ENCODE measurements around the gene MAFF.

Gene MAFF

DNA sequence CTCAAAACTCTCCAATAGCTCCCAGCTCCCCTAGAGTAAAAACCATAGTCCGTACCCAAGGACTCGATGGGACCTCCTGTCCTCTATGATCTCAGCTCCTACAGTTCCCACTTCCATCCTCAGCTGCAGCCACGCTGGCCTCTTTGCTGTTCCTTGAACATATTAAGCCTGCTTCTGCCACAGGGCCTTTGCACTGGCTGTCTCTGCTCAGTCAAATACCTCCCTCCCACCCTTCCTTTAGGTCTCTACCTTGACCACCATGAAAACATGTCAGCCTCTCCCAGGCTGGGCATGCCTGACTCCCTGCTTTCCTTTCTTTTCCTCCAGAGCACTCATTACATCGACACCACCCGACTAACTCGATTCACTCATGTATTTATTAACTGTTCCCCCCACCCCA lies 46.5 kb downstream of the MAFF start:
- no peak for DNase-seq (ENCODE audit: low spot score)

DNA sequence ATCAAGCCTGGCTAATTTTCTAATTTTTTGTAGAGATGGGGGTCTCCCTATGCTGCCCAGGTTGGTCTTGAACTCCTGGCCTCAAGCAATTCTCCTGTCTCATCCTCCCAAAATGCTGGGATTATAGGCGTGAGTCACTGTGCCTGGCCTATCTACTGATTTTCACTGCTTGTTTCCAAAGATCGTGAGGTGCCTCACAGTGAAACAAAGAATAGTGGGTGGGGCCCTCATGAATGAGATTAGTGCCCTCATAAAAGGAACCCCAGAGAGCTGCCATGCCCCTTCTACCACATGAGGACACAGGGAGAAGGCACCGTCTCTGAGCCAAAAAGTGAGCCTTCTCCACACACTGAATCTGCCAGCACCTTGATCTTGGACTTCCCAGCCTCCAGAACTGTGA lies 47.5 kb downstream of the MAFF start:
- no peak for DNase-seq (ENCODE audit: low spot score)

GRCh38 chr22:38249803-38250642 lies 48.2 kb downstream of the MAFF start:
- no peak for DNase-seq (ENCODE audit: low spot score)

- no peak for DNase-seq (ENCODE audit: low spot score)
These were observed 49.0 kb downstream of the MAFF start for GRCh38 chr22:38250643-38251340.

- no peak for DNase-seq (ENCODE audit: low spot score)
These were observed 49.5 kb downstream of the MAFF start for GRCh38 chr22:38251341-38251692.

- DNase-seq (ENCODE audit: low spot score): no peak
These were observed 53.9 kb downstream of the MAFF start for GRCh38 chr22:38255697-38256096.

- no peak for DNase-seq (ENCODE audit: low spot score)
These were observed 55.4 kb downstream of the MAFF start for GRCh38 chr22:38257181-38257580.

DNA sequence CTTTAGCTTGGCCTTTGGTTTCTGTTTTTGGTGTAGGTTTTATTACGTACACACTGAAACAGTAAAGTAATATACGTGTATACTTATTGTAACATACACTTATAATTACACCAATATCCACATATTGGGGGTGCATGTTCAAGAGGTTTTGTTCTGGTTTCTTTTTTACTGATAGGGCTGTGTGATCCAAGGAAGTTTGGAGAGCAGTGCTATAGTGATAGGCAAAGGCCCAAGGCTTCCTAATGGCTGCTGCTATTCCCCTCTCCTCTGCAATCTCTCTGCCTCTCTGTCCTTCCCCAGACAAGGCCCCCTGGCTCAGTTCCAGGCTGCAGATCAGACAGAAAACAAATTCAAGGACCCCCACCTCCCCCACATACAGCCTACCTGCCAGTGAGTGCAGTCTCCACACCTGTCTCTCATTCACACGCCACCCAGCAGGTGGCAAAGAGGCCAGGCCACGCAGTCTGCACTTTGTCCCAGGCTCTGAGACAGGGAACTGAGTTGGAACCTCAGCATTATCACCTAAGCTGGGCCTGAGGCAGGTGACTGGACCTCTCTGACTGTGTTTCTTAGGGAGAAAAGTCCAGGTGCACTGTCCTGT lies 56.0 kb downstream of the MAFF start:
- DNase-seq (ENCODE audit: low spot score): no peak

DNA sequence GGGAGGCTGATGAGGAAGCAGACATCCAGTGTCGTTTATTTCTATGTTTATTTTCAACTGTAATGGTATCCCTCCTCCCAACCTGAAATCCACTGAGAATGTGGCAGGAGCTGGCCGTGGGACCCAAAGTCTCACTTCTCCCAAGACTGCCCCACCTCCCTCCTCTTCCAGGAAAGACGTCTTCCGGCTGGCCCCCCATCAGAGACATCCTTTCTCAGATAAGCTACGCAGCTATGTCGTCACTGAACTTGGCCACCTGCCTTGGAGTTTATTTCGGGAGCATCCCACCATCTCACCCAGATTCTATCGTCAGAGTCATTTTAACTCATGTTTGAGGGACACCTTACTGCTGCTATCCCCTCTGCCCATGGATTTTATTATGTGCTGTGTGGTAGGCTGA lies 57.1 kb downstream of the MAFF start:
- DNase-seq (ENCODE audit: low spot score): no peak

DNA sequence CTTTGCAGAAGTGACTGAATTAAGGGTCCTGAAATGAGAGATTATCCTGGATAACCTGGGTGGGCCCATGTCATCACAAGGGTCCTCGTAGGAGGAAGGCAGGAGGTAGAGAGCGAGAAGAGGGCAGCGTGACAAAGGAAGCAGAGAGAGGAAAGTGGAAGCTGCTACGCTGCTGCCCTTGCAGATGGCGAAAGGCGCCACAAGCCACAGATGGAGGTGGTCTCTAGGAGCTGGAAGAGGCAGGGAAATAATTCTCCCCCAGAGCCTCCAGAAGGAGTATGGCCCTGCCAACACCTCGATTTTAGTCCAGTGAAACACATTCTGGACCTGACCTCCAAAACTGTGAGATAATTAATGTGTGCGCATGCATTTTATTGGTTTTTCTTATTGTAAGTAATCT lies 57.6 kb downstream of the MAFF start:
- DNase-seq (ENCODE audit: low spot score): no peak

DNA sequence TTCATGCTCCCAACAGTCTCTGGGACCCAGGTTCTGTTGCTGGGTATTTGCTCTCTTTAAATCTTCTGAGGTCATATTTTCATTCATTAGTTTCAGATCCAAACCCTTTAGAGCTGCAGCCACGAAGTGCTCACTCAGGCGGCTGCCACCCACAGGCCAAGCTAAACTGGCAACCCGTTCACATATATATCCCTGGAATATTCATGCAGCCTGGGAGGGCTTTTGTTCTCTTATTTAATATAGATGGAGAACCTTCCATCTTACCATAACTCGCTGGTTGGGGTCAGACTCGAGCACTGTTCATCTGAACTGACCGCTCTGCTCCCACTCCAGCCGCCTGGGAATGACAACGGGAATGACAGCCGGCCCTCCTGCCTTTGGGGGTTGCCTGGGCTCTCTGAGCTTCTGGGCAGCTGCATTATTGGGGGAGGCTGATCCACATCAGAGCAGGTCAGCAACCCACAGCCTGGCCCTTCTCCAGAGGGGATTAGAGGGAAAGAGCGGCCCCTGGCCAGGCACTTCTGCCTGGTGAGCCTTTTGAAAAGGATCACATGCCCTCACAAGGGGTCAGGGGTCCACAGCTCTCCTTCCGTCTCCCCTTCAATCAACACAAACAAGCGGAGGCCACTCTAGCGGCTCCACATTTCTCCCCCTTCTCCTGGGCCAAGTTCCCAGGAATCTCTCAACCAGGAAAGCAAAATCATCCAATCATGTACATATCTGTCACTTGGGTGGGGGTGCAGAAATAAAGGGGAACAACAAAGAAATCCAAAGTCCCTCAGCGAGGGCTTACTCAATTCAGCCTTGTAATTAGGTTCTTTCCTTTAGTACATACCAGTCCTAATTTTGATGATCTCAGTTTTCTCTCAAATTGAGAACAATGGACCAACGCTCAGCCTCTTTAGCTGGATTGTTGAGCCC lies 59.2 kb downstream of the MAFF start:
- DNase-seq (ENCODE audit: low spot score): no peak

DNA sequence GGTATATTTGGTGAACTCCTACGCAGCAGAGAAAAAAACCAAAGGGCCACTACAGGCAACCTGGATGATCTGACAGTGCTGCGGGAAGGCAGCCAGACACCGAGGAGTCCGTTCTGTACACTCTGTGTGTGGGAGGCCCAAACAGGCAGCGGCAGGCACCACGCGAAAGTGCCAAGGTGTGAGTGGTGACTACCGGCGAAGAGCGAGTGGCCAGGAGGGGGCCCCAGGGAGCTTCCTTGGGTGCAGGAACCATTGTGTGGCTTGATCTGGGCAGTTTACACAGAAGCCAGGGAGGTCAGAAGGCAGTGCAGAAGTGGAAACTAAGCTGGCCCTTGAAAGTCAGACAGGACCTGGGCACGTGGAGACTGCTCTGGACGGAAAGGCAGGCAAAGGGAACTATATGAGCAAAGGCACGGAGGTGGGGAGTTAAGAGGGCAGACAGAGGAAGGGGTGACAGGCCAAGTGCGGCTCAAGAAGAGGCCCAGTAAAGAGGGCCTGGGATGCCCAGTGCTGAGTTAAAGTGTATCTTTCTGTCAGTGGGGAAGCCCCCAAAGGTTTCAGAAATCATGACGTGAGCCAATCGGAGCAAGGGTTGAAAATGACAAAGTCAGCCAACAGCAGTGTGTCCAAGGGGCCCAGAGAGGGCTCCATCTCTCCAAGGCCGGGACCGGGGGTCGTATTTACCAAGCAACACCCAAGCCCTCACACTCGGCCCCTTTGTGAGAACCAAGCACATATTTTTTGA lies 60.4 kb downstream of the MAFF start:
- peak; percentile 43 for DNase-seq (ENCODE audit: low spot score)

- no peak for DNase-seq (ENCODE audit: low spot score)
These were observed 62.6 kb downstream of the MAFF start for GRCh38 chr22:38264322-38264843.

Measured in putamen (tissue), 1 donor.